ENCODE results near the gene TPST2.

The TPST2 gene

GRCh38 chr22:26485806-26486390 lies 104.0 kb downstream of the TPST2 start:
- Histone ChIP-seq H3K9ac (ENCODE audit: low read depth, low read length) (no peak overlapping the region), H3K36me3 (ENCODE audit: insufficient read depth, low read length) (peaks cover 27% of the 10 kb centered on the region), H3K4me1 (ENCODE audit: insufficient read depth, low read length) (peaks cover 17% of the 10 kb centered on the region), H3K9me3 (ENCODE audit: control insufficient read depth, insufficient read depth, low read length) (no peaks in the 10 kb centered on the region)

DNA sequence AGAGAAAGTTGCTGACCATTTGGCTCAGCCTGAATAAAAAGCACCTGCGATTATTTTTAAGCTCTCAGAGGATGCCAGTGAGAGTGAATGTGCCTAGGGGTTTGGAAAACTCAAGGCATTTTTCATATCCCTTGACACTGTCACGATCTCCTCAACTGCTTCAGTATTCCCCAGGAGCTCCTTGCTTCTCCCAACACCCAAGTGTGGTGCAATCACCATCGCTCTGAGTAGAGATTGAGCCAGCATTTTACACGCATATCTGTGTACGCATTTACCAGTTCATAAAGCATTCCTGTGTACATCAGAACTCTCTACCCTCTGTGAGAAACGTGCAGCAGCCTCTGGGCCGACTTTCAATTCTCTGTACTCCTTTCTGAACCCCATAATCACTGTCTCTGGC lies 104.9 kb downstream of the TPST2 start:
- Histone ChIP-seq H3K4me1 (ENCODE audit: insufficient read depth, low read length) (peaks cover 17% of the 10 kb centered on the region), H3K9ac (ENCODE audit: low read depth, low read length) (no peak overlapping the region), H3K9me3 (ENCODE audit: control insufficient read depth, insufficient read depth, low read length) (no peaks in the 10 kb centered on the region), H3K36me3 (ENCODE audit: insufficient read depth, low read length) (peaks cover 27% of the 10 kb centered on the region)

- Histone ChIP-seq H3K9me3 (ENCODE audit: control insufficient read depth, insufficient read depth, low read length) (no peaks in the 10 kb centered on the region), H3K9ac (ENCODE audit: low read depth, low read length) (peak overlapping the region; percentile 96), H3K4me1 (ENCODE audit: insufficient read depth, low read length) (peaks cover 17% of the 10 kb centered on the region), H3K36me3 (ENCODE audit: insufficient read depth, low read length) (peaks cover 20% of the 10 kb centered on the region)
These were observed 105.6 kb downstream of the TPST2 start for GRCh38 chr22:26484360-26484706.

GRCh38 chr22:26483439-26484359 lies 106.2 kb downstream of the TPST2 start, which contains the start of the genes HPS4 and SRRD:
HPS4 (minus strand) TSS chr22:26483783; CDS start chr22:26481762, 2,021 bp downstream.
SRRD (plus strand) TSS chr22:26483877; CDS start chr22:26483891, 14 bp downstream.
- Histone ChIP-seq H3K36me3 (ENCODE audit: insufficient read depth, low read length) (peaks cover 19% of the 10 kb centered on the region), H3K4me1 (ENCODE audit: insufficient read depth, low read length) (peaks cover 17% of the 10 kb centered on the region), H3K9ac (ENCODE audit: low read depth, low read length) (peak within 1 kb of the TSS; percentile 96), H3K9me3 (ENCODE audit: control insufficient read depth, insufficient read depth, low read length) (no peaks in the 10 kb centered on the region)

DNA sequence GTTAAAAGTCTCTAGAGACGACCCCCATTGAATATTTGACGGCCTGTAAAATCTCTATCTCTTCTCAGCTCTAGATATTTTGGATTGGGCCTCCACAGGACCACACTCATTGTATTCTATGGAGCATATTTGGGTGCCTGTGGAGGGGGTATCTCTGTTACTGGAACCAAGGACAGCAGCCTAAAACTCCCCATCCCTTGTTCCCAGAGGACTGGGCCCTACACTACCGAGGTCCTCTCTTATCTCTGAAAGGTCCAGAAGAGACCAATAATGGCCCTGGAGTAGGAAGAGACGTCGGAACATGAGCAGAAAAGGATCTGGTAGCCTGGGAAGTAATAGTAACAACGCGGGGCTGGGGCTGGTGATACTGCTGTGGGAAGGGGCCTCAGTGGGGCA lies 106.9 kb downstream of the TPST2 start:
- peaks cover 17% of the 10 kb centered on the region for H3K4me1 ChIP-seq (ENCODE audit: insufficient read depth, low read length)

GRCh38 chr22:26482161-26482560 lies 107.8 kb downstream of the TPST2 start:
- peaks cover 22% of the 10 kb centered on the region for H3K4me1 ChIP-seq (ENCODE audit: insufficient read depth, low read length)
- H3K9ac ChIP-seq (ENCODE audit: low read depth, low read length): no peak overlapping the region
- peaks cover 13% of the 10 kb centered on the region for H3K36me3 ChIP-seq (ENCODE audit: insufficient read depth, low read length)

More for the DNA sequence above, 106.9 kb downstream of the TPST2 start:
- no peaks in the 10 kb centered on the region for H3K9me3 ChIP-seq (ENCODE audit: control insufficient read depth, insufficient read depth, low read length)
- peaks cover 13% of the 10 kb centered on the region for H3K36me3 ChIP-seq (ENCODE audit: insufficient read depth, low read length)
- H3K9ac ChIP-seq (ENCODE audit: low read depth, low read length): peak overlapping the region; percentile 96

GRCh38 chr22:26481694-26482093 lies 108.2 kb downstream of the TPST2 start:
- H3K9me3 ChIP-seq (ENCODE audit: control insufficient read depth, insufficient read depth, low read length): no peaks in the 10 kb centered on the region
- H3K4me1 ChIP-seq (ENCODE audit: insufficient read depth, low read length): peaks cover 23% of the 10 kb centered on the region
- no peak overlapping the region for H3K9ac ChIP-seq (ENCODE audit: low read depth, low read length)
- peaks cover 16% of the 10 kb centered on the region for H3K36me3 ChIP-seq (ENCODE audit: insufficient read depth, low read length)

More at GRCh38 chr22:26482161-26482560, 107.8 kb downstream of the TPST2 start:
- H3K9me3 ChIP-seq (ENCODE audit: control insufficient read depth, insufficient read depth, low read length): no peaks in the 10 kb centered on the region

GRCh38 chr22:26481112-26481693 lies 108.7 kb downstream of the TPST2 start:
- Histone ChIP-seq H3K9me3 (ENCODE audit: control insufficient read depth, insufficient read depth, low read length) (no peaks in the 10 kb centered on the region), H3K9ac (ENCODE audit: low read depth, low read length) (no peak overlapping the region), H3K36me3 (ENCODE audit: insufficient read depth, low read length) (peaks cover 18% of the 10 kb centered on the region), H3K4me1 (ENCODE audit: insufficient read depth, low read length) (peaks cover 23% of the 10 kb centered on the region)

DNA sequence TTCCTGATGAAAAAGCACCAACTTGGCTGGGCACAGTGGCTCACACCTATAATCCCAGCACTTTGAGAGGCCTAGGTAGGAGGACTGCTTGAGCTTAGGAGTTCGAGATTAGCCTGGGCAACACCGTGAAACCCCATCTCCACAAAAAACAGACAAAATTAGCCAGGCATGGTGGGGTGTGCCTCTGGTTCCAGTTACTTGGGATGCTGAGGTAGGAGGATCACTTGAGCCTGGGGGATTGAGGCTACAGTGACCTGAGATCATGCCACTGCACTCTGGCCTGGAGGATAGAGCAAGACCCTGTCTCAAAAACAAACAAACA lies 109.4 kb downstream of the TPST2 start:
- Histone ChIP-seq H3K9ac (ENCODE audit: low read depth, low read length) (no peak overlapping the region), H3K9me3 (ENCODE audit: control insufficient read depth, insufficient read depth, low read length) (no peaks in the 10 kb centered on the region), H3K4me1 (ENCODE audit: insufficient read depth, low read length) (peaks cover 23% of the 10 kb centered on the region), H3K36me3 (ENCODE audit: insufficient read depth, low read length) (peaks cover 18% of the 10 kb centered on the region)

- Histone ChIP-seq H3K4me1 (ENCODE audit: insufficient read depth, low read length) (peaks cover 23% of the 10 kb centered on the region), H3K9me3 (ENCODE audit: control insufficient read depth, insufficient read depth, low read length) (no peaks in the 10 kb centered on the region), H3K36me3 (ENCODE audit: insufficient read depth, low read length) (peaks cover 18% of the 10 kb centered on the region), H3K9ac (ENCODE audit: low read depth, low read length) (peak overlapping the region; percentile 5; the same call in 1 of the 2 replicates)
These were observed 109.9 kb downstream of the TPST2 start for GRCh38 chr22:26479792-26480610.

DNA sequence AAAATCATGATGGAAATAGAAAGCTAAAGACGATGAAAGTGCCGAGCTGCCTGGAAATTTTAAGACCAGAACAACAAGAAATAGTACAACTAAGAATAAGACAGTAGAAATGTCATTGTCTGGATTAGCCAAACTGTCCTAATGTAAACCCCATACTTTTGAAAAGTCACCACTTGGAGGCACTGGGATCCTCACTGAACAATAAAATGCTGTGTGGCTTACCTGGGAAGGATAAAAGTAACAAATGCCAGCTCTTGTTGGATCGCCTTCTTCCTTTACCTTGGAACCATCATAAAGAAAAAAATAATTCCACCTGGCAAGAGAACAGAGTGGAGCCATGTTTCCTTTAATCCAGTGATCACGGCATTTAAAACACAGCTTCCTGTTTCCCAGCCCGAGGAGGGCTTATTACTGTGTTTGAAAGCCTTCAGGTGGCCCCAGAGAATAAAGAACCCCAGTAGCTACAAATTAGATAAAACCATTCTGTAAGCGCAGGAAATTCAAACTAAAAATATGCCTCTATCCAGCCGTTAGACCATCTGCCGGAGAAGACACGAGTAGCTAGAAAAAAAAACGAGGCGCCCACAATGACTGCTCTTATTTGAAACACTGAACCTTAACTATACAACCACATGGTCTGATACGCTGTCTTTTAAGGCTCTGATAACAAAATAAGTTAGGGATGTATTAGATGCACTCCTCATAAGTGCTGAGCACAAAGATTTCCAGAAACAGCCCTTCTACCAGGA lies 110.7 kb downstream of the TPST2 start:
- Histone ChIP-seq H3K4me1 (ENCODE audit: insufficient read depth, low read length) (peaks cover 23% of the 10 kb centered on the region), H3K36me3 (ENCODE audit: insufficient read depth, low read length) (peaks cover 18% of the 10 kb centered on the region), H3K9me3 (ENCODE audit: control insufficient read depth, insufficient read depth, low read length) (no peaks in the 10 kb centered on the region), H3K9ac (ENCODE audit: low read depth, low read length) (peak overlapping the region; percentile 5; the same call in 1 of the 2 replicates)

GRCh38 chr22:26477341-26477731 lies 112.6 kb downstream of the TPST2 start:
- Histone ChIP-seq H3K9ac (ENCODE audit: low read depth, low read length) (no peak overlapping the region), H3K36me3 (ENCODE audit: insufficient read depth, low read length) (peaks cover 20% of the 10 kb centered on the region), H3K9me3 (ENCODE audit: control insufficient read depth, insufficient read depth, low read length) (no peaks in the 10 kb centered on the region), H3K4me1 (ENCODE audit: insufficient read depth, low read length) (peaks cover 16% of the 10 kb centered on the region)

DNA sequence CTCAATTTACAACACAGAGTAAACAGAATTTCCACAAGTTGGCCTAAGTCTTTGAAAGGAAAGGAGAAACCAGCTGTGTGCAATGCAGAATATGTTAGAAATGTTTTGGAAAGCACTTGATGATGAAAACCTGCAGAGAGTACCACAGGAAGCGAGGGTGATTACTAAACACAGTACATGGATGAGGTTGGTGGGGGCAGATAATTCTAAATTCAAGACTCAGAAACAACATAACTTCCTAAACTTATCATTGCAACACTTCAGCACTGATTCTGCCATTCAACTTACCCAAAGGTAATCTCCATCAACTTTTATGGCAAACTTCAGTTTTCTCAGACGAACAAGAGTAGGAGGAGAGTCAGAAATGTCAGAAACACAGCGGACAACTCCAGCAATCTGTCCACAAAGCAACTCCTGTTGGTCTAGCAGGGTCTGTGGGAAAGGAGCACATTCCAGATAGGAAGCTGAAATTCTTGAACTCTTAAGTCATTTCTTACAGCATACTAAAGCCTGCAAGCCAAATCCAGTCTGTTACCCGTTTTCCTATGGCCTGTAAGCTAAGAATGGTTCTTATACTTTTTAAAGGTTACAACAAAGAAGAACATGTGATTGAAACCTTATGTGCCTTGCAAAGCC lies 113.1 kb downstream of the TPST2 start:
- Histone ChIP-seq H3K4me1 (ENCODE audit: insufficient read depth, low read length) (peaks cover 12% of the 10 kb centered on the region), H3K9ac (ENCODE audit: low read depth, low read length) (no peak overlapping the region), H3K36me3 (ENCODE audit: insufficient read depth, low read length) (peaks cover 25% of the 10 kb centered on the region), H3K9me3 (ENCODE audit: control insufficient read depth, insufficient read depth, low read length) (no peaks in the 10 kb centered on the region)
